HepG2 (cell line): ENCODE results near the gene KCNE2. TPM values are rescaled to one million over a fixed set of nuclear protein-coding genes. Genes with fewer than 3 reads are reported as not detected.

ENCODE experiments used
- ATAC-seq: fragments of 200-7000 bp; cut with Tn5 transposase; 3 replicates; pipeline ENCODE4 v1.9.1; 2020; ENCODE audit warnings: mild to moderate bottlenecking, moderate library complexity
- BruUV-seq: library from RNA; stranded (reverse); fragments of 400-500 nt; replicated peaks from 2 replicates; lab custom pipeline; 2021; lab: Mats Ljungman, UMichigan
- CTCF ChIA-PET: fragments of 300-600 bp; formaldehyde crosslinking; extraction: SDS; loops from one replicate; lab custom pipeline; 2021; ENCODE audit warnings: low total read pairs, inconsistent platforms, low intra/inter-chr PET ratio; lab: Yijun Ruan, JAX
- POLR2A ChIA-PET: fragments of 350-600 bp; sonication (Branson Sonifier 250); formaldehyde crosslinking; loops from one replicate; lab custom pipeline; 2020; ENCODE audit warnings: antibody characterized with exemption, inconsistent platforms; lab: Yijun Ruan, JAX
- DNase-seq: peaks from one replicate; pipeline ENCODE4 v3.0.0-alpha.2; 2015; ENCODE audit warnings: low spot score
- FAIRE-seq: peaks from 3 replicates; lab custom pipeline; 2011; peaks lifted over from hg19 to GRCh38; lab: Jason Lieb, UNC
- H2AFZ ChIP-seq: one replicate; pipeline ENCODE4 v1.6.1; 2011; ENCODE audit warnings: low read length, inconsistent platforms
- H3K27ac ChIP-seq: fragments of 300-600 bp; 3 replicates; pipeline ENCODE4 v1.8.0; 2011; ENCODE audit warnings: mixed run types, mild to moderate bottlenecking, mixed read lengths, low read length, inconsistent platforms; ENCODE audit not compliant: insufficient read depth; ENCODE audit errors: extremely low read length
- H3K27me3 ChIP-seq, 2 experiments: fragments of 200-600 bp in 1 of 2; 2 replicates in 1 of 2; 3 replicates in 1 of 2; pipeline versions ENCODE4 v1.6.0 to v1.8.0; 2011; ENCODE audit warnings: low read length in 2 of 2, mild to moderate bottlenecking in 2 of 2, moderate library complexity in 2 of 2, inconsistent platforms in 1 of 2; ENCODE audit not compliant: insufficient read depth in 2 of 2, control insufficient read depth in 1 of 2
- H3K36me3 ChIP-seq, 2 experiments: fragments of 200-600 bp in 1 of 2; replicated peaks in 1 of 2; 2 replicates in 1 of 2; 3 replicates in 1 of 2; pipeline versions ENCODE4 v1.5.1 to v1.8.0; 2011; ENCODE audit warnings: low read length in 2 of 2, inconsistent platforms in 1 of 2; ENCODE audit not compliant: insufficient read depth in 2 of 2, control insufficient read depth in 1 of 2
- H3K4me1 ChIP-seq: 2 replicates; pipeline ENCODE4 v1.5.1; 2012; ENCODE audit warnings: low read length, inconsistent platforms; ENCODE audit not compliant: insufficient read depth
- H3K4me2 ChIP-seq: 2 replicates; pipeline ENCODE4 v1.6.0; 2011; ENCODE audit warnings: low read depth, low read length, inconsistent platforms
- H3K4me3 ChIP-seq, 3 experiments: fragments of 200-600 bp in 1 of 3; sonication (generic), shearing (Covaris generic) in 1 of 3; replicated peaks in 1 of 3; 2 replicates each; pipeline ENCODE4 v1.5.1; 2011 to 2016; ENCODE audit warnings: low read length in 3 of 3, inconsistent platforms in 2 of 3, low read depth in 2 of 3, mild to moderate bottlenecking in 2 of 3, control low read depth in 1 of 3, mixed read lengths in 1 of 3; ENCODE audit not compliant: insufficient read depth in 1 of 3
- H3K79me2 ChIP-seq: one replicate; pipeline ENCODE4 v1.6.1; 2011; ENCODE audit warnings: low read length, inconsistent platforms; ENCODE audit not compliant: insufficient read depth
- H3K9ac ChIP-seq: 2 replicates; pipeline ENCODE4 v1.6.0; 2011; ENCODE audit warnings: mild to moderate bottlenecking, low read depth, low read length, inconsistent platforms; ENCODE audit not compliant: insufficient read depth
- H3K9me3 ChIP-seq: 2 replicates; pipeline ENCODE4 v1.5.1; 2012; ENCODE audit warnings: mild to moderate bottlenecking, low read length
- H4K20me1 ChIP-seq: 2 replicates; pipeline ENCODE4 v1.6.0; 2011; ENCODE audit warnings: inconsistent platforms, mild to moderate bottlenecking, low read length, moderate library complexity; ENCODE audit not compliant: insufficient read depth
- CEBPZ ChIP-seq: IDR thresholded peaks from 2 replicates; pipeline ENCODE4 v1.6.1; 2012; ENCODE audit warnings: low read length, improper control_type of control experiment
- ETS1 ChIP-seq: sonication (generic); formaldehyde crosslinking; IDR thresholded peaks from 2 replicates; pipeline ENCODE4 v1.4.0; 2020; ENCODE audit warnings: missing genetic modification reagents
- KMT2A ChIP-seq: sonication (generic); formaldehyde crosslinking; IDR thresholded peaks from 2 replicates; pipeline ENCODE4 v1.4.0; 2020; ENCODE audit warnings: missing genetic modification reagents
- PRDM15 ChIP-seq: sonication (generic); formaldehyde crosslinking; IDR thresholded peaks from 2 replicates; pipeline ENCODE4 v1.4.0; 2020; ENCODE audit warnings: missing genetic modification reagents
- TAF15 ChIP-seq: fragments of 200-400 bp; formaldehyde crosslinking; IDR thresholded peaks from one replicate; pipeline ENCODE4 v1.6.1; 2018; ENCODE audit warnings: mild to moderate bottlenecking, low read depth, low read length; ENCODE audit not compliant: poor library complexity, severe bottlenecking
- ZBTB2 ChIP-seq: sonication (generic); formaldehyde crosslinking; IDR thresholded peaks from 2 replicates; pipeline ENCODE4 v1.8.0; 2022; ENCODE audit warnings: low read depth, missing genetic modification reagents
- ZNF12 ChIP-seq: sonication (generic); formaldehyde crosslinking; IDR thresholded peaks from 2 replicates; pipeline ENCODE4 v1.5.0; 2020; ENCODE audit warnings: missing genetic modification reagents
- WGBS: methylation state at CpG from one replicate; pipeline ENCODE4 v1.1.6; 2017; ENCODE audit warnings: low lambda C conversion rate; 5-methylcytosine and 5-hydroxymethylcytosine counted together
- in situ Hi-C: cut with HindIII; loops from 2 replicates; pipeline ENCODE4 v1.10.0; 2017; ENCODE audit warnings: low pct_unique_long_range_greater_than_20kb; ENCODE audit not compliant: extremely low pct_ligation_motif_present
- intact Hi-C: fragments of 100-400 bp; cut with micrococcal nuclease; formaldehyde crosslinking; loops from one replicate; pipeline ENCODE4 v1.10.0; 2022; ENCODE audit not compliant: unreplicated experiment
- polyA plus RNA-seq, 8 experiments: library from polyadenylated mRNA; depleted of rRNA in 3 of 8; stranded (reverse) in 7 of 8; unstranded in 1 of 8; fragments of >200 nt; fragmentation: Illumina TruSeq in 4 of 8; extraction: Trizol in 4 of 8; gene quantifications; 2 replicates each; pipeline versions ENCODE4 v1.2.1 to v1.2.3, GENCODE V29; 2011 to 2016; ENCODE audit warnings: low read depth in 4 of 8, missing spikeins in 1 of 8, mixed read lengths in 1 of 8; ENCODE audit not compliant: insufficient read depth in 1 of 8
- total RNA-seq, 5 experiments: library from RNA; depleted of rRNA; stranded (reverse); fragments of >200 nt; fragmentation: Illumina TruSeq; extraction: Trizol; gene quantifications; 2 replicates each; pipeline ENCODE4 v1.2.3, GENCODE V29; 2016; ENCODE audit warnings: low read depth in 1 of 5

KCNE2 gene
- total and polyA plus RNA-seq, 2 of the 13 experiments (the other 11 are each of a cell fraction or from before 2014, with no cell fraction given): not detected

- Histone ChIP-seq H3K36me3 (no peaks in the 10 kb centered on the region), H4K20me1 (no peaks in the 10 kb centered on the region), H2AFZ (no peak overlapping the region), H3K27me3 (peaks cover 0 to 19% of the 10 kb centered on the region in 2 experiments; a peak in 2 of 5 replicates), H3K9ac (no peak overlapping the region), H3K4me3 (no peak overlapping the region), H3K27ac (no peak overlapping the region), H3K4me2 (no peak overlapping the region), H3K9me3 (no peaks in the 10 kb centered on the region), H3K79me2 (no peaks in the 10 kb centered on the region), H3K4me1 (peaks cover 13% of the 10 kb centered on the region)
- BruUV-seq: no TSS peak
- in situ Hi-C loops: no loop called here
- POLR2A ChIA-PET: no interaction called here
- TF ChIP-seq ZNF12 (CRISPR knock-in tag) (peak; percentile 84), TAF15 (no peak)
- CTCF ChIA-PET: no interaction called here
- ATAC-seq (no peak), FAIRE-seq (no peak), DNase-seq (no peak)
- 42% methylated on average over 6 of the region's 6 CpGs for WGBS
- intact Hi-C loops: no loop called here
These were observed 31.5 kb upstream of the KCNE2 start for GRCh38 chr21:34332347-34332746.

DNA sequence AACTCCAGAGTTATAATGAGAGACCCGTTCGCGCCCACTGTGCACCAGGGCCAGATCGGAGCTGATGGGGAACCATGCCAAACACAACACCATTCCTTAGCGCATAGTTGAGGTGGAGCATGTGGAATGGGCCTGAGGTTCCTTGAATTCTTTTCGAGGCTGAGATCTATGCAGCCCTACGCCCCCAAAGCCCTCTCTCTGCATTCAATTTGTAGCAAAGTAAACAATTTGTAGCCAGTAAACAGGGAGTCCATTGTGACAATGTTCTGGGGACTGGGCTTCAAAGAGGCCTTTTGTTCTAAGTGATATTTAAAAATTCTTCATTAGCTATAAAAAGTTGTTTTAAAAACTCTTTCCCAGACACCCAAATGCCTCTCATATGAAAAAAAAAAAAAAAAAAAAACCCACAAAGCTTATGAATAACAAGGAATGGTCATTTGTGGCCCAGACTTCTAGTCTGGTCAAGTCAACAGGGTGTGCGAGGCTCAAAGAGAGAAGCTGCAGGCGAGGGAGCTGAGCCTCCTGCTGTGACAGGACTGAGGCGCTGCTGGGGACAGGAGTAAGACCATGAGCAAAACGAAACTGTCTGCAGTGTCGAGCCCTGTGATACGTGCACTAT is 30.6 kb upstream of the KCNE2 start:
- no peaks in the 10 kb centered on the region for H4K20me1 ChIP-seq
- TF ChIP-seq PRDM15 (CRISPR knock-in tag): no peak
- TF ChIP-seq ETS1 (CRISPR knock-in tag): no peak
- no peak for TF ChIP-seq ZBTB2 (CRISPR knock-in tag)
- no peak for TF ChIP-seq KMT2A
- TF ChIP-seq CEBPZ: no peak

More for the DNA sequence above, 30.6 kb upstream of the KCNE2 start:
- H2AFZ ChIP-seq: no peak overlapping the region
- FAIRE-seq: no peak
- peaks cover 0 to 26% of the 10 kb centered on the region in 2 experiments; a peak in 2 of 5 replicates for H3K27me3 ChIP-seq
- WGBS: 37% methylated on average over 11 of the region's 13 CpGs
- H3K9me3 ChIP-seq: no peaks in the 10 kb centered on the region
- no peak overlapping the region for H3K27ac ChIP-seq
- no peak for DNase-seq
- in situ Hi-C loops: no loop called here
- H3K79me2 ChIP-seq: no peaks in the 10 kb centered on the region
- ChIA-PET CTCF (no interaction called here), POLR2A (no interaction called here)
- peak; percentile 79 for ATAC-seq
- H3K4me2 ChIP-seq: peak overlapping the region; percentile 58
- intact Hi-C loops: no loop called here
- no peaks in the 10 kb centered on the region for H3K36me3 ChIP-seq
- no TSS peak for BruUV-seq
- peaks cover 13% of the 10 kb centered on the region for H3K4me1 ChIP-seq
- peak overlapping the region in 2 of 3 experiments; percentile 41 to 56; a peak in 3 of 6 replicates for H3K4me3 ChIP-seq
- H3K9ac ChIP-seq: no peak overlapping the region
